Kidney capillary endothelial cell (primary cell): ENCODE results near the gene SLC36A3.

ENCODE experiments used
- DNase-seq: peaks from one replicate; pipeline ENCODE4 v3.0.0-alpha.2; 2018; ENCODE audit warnings: low spot score

Gene SLC36A3

DNA sequence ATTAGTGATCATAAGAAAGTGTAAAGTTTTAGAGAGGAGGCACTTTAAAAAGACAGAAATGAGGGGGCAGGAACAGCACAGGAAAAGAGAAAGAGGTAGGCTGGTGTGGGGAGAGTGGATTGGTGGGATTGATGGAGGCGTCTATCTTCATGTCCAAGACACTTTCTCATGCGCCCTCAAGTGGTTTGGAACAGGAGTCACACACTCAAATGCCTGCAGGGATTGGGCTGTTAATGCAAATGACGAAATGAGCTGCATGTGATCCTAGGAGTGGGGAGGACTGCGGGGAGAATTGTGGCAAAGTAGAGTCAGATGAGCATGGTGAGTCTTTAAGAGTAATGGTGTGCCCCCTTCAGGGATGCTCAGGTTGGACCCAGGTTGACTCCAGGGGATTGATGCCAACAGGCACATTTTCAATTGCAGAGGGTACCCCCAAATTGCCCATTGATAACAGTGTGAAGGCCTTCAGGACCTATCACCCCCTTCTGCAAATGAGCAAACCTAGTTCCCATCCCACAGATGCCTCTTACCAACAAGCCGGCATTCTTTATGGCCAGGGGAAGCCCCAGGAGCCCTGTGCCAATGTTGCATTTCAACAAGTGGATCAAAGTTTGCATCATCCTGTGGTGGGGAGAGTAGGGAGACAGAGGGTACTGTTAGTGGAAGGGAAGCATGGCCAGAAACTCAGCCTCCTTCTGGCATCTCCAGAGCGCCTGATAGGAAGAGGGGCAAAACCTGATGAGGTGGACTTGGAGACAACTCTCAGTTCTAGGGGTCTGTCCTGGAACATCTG, 5.3 kb downstream of the SLC36A3 start:
- peak; percentile 26 for DNase-seq

DNA sequence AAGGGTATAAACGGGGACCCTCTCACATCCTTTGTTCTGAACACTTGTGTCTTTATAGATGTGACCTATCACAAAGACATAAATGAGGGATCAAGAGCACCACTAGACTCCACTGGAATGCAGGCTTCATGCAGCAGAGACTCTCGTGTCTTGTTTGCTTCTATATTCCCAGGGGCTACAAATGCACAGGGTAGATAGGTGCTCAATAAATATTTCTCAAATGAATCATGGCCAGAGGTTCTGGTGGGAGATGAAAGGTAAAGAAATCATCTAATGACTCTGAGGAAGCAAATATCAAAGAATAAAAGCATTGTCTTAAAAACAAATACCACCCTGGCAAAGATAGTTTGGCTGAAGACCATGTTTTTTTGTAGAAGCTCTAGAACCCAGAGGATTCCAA, 6.6 kb downstream of the SLC36A3 start:
- no peak for DNase-seq

DNA sequence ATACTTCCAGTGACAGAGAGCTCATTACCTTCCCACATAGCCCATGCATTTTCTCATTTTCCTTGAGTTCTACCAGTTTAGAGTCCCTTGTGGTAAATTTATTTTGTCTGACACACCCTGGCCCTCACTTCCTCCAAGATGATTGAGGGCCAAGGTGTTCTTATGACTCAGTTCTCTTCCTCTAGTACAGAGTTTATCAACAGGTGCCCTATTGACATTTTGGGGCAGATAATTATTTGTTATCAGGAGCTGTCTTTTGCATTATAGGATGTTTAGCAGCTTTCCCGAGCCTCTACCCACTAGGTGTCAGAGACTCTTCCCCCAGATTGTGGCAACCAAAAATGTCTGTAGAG, 7.1 kb downstream of the SLC36A3 start:
- no peak for DNase-seq

DNA sequence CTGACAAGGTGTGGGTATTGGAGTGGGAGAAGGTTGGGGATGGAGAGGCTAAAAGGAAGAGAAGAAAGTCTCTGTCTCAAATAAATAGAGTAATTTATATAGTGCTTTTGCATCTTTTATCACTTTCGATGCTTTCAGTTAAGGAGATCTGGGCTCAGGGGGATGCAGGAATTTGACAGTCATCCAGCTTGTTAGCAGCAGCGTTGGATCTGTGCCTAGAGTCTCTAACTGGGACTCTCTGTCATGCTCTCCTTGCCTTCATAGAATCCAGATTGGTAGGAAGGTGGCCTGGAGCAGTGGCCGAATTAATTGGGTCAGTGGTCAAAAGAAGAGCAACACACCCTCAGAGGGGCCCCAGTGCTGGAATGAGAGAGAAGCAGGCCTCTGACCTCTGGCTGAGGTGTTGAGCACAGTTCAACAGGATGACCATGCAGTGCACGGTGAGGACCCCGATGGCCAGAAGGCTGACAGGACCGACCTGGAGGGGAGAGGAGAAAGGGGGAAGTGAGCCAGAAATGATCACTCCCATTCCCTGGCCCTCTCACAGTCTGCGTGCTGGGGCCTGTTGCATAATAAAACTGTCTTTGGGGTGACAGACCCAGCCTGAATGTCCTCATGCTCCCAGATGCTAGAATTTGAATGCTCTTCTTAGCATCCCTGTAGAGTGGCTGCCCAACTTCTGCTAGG, 7.6 kb downstream of the SLC36A3 start:
- no peak for DNase-seq

DNA sequence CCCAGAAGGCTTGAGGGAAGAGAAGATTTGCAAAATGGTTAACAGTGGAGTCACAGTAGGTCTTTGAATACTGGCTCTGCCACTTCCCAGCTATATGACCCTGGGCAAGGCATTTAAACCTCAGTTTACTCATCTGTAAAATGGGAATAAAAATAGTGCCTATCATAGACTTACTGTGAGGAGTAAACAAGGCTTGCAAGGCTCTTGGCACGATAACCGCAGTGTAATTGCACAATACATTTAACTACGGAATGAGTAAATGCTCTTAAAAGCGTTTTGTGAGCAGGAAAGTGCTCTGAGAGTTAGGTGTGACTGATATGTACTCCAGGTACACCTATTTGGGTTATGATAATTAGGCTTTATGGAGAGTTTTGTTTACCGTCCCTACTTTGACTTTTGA, 8.4 kb downstream of the SLC36A3 start:
- DNase-seq, result no peak

DNA sequence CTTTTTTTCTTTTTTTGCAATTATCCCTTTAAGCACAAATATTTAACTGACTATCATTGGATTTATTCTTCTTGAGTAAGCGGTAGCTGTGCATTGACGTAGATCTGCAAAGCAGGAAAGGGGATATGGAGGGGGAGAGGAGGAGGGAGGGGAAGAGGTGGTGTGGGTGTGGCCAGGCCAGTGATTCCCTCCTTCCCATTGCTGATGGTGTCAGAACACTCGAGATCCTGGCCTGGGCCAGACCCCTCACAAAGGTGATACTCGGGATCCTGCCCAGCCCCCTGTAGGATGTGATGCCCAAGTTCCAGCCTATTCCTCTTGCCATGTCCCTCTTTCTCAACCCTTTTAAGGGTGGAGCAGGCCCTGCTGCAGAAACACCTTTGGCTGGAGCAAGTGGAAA, 9.9 kb downstream of the SLC36A3 start:
- no peak for DNase-seq

DNA sequence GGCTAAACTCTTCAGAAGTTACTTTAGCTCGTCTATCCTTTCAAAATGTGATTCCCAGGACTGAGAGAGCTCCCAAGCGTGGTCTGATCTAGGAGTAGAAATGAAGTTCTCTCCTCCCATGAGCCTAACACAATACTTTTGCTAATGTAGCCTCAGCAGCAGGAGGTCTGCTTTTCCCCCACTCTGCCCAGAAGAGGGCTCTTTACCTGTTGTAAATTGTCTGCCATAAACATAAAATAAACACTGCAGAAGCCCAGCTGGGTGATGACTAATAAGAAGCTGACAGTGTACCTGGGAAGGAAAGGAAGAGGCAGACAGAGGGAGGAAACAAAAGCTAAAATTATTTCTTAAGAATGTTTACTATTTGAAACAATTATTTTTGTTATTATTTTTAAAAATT, 15.4 kb downstream of the SLC36A3 start:
- no peak for DNase-seq

DNA sequence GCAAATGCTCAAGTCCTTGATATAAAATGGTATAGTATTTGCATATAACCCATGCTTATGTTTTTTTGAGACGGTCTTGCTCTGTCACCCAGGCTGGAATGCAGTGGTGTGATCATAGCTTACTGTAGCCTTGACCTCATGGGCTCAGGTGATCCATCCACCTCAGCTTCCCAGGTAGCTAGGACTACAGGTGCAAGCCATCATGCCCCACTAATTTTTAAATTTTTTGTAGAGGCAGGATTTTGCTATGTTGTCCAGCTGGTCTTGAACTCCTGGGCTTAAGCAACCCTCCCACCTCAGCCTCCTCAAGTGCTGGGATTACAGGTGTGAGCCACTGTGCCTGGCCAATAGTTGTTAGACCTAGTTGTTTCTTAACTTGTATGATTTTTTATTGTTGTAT, 17.3 kb downstream of the SLC36A3 start:
- DNase-seq, result no peak

DNA sequence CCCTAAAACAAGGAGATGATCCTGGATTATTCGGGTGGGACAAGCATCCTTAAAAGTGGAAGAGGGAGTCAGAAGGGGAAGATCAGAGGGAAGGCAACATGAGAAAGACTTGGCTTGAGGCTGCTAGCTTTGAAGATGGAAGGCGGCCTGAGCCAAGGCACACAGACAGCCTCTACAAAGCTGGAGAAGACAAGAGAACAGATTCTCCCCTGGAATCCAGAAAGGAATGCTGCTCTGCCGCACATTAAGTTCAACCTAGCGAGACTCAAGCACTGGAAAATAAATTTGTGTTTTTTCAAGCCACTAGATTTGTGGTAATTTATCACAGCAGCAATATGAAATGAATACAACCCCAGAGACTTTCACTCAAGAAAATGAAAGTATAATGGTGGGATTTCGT, 17.9 kb downstream of the SLC36A3 start:
- no peak for DNase-seq

DNA sequence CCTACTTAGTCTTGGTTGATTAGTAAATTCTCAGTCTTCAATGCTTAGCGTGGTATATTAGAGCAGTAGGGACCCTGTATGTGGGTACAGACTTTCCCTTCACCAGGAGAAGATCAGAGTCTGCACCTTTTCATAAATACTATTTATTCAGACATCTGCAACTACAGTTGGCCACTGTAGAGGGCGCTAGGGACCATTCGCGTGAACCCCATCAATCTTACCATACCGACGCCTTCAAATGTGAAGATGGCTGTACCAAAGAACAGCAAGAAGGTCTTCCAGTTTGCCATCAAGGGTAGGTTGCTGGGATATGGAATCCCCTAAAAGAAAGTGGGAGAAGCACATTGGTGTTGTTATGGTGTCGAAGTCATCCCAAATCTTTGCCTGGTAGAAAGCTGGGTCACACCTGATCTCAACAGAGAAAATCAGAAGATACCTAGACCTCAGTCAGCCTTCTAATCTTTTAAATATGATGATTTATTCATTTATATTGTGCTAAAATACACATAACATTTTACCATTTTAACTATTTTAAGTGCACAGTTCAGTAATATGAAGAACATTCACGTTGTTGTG, 19.1 kb downstream of the SLC36A3 start:
- no peak for DNase-seq

DNA sequence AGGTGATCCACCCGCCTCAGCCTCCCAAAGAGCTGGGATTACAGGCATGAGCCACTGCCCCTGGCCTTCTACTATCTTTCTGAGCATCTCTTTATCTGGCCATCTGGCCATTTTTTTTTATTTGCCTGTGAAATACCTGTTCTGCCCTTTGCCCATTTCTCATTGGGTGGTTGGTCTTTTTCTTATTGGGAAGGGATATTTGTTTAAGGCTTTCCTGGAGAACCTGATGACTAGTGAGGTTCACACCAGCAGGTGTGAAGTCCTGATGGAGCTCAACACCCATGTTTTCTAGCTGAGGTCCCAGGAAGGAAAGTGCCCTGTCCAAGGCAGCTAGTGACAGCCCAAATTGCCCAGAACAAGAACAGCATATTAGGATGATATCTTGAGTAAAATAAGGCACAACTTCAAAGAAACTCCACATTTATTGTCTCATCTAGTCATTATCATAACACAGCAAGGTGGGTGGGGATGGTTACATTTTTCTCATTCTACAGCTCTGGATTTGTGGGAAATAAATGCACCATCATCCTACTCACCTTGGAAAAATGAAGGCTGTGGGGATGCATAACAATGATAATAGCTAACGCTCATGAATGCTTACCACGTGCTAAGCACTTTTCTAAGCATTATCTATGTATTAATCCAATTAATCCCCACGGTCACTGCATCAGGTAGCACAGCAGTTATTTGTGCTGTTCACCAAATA, 20.3 kb downstream of the SLC36A3 start:
- no peak for DNase-seq

DNA sequence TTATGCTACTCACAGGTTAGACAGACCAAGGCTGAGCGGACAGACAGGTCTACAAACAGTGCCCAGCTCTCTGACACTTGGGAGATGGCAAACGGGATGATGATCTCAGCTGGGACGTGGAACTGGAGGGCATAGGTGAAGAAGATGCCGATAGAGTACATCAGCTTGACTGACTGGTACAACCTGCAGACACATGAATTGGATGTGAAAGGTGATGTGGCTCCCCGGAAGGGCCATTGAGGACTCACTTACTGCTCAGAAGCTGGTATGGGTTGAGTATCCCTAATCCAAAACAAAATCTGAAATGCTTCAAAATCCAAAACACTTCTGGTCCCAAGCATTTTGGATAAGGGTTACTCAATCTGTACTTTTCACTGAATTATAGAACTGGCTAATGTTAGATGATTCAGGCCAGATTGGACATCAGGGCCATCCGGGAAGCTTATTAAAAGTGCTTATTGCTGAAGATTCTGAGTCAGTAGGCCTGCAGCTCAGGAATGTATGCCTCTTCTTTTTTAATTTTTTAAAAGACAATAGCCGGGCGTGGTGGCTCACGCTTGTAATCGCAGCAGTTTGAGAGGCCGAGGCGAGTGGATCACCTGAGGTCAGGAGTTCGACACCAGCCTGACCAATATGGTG, 22.4 kb downstream of the SLC36A3 start:
- no peak for DNase-seq

DNA sequence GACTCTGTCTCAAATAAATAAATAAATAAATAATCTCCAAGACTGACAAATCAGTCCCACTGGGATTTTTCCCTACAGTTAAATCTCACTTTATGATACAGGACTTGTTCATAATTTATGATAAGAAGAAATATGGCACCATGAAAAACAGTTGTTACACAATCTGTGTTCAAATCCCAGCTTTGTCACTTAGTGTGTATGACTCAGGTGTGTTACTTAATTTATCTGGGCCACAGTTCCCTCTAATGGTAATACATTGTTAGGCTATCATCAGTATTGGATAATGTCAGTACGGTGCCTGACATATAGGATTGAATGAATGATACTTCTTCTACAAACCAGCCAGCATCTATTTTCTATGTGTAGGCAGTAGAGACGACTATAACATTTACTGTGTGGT, 23.1 kb downstream of the SLC36A3 start:
- no peak for DNase-seq

DNA sequence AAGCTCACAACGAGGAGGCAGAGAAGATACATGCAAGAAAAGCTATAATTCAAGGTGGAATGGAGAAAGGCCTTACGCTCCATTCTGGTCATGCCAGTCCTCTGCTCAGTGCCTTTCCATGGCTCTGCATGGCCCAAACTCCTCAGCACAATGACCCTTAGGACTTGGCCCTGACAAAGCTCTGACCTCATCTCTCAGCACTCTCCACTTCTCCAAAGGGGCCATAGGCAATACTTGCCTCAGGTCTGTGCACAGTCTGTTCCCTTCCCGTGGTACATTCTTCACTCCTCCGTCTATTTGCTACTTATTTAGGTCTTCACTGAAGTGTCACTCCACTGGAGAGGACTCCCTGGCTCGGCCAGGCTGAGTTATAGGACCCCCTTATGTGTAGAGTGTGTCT, 24.7 kb downstream of the SLC36A3 start:
- no peak for DNase-seq

DNA sequence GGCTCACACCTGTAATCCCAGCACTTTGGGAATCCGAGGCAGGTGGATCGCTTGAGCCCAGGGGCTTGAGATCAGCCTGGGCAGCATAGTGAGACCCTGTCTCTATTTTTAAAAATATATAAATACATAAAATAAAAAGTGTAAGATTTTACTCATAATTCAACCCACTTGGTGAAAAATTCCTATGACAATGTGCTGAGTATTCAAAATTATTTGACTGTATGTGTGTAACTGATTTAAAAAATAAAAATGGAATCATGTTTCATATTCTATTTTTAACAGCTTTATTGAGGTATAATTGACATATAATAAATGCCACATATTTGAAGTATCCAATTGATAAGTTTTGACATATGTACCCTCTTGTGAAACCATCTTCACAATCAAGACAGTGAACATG, 27.8 kb downstream of the SLC36A3 start:
- DNase-seq, result no peak

DNA sequence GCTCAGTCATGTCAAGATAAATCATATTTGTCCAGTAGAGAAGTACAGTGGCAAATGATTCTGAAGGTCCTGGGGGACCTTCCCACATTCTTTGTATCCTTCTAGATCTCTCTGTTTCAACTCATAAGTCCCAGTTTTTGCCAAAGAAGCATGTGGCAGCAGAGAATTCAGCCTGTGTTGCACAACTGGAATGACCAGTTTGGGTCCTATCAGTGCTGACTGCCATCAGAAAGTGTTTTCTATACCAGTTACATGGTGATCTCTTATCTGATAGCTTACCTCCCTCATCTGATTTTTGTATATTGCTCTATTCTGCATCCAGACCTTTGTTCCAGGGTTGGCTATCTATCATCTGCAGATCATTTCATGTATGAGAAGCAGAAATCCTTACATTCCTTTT, 28.9 kb downstream of the SLC36A3 start:
- DNase-seq, result no peak

DNA sequence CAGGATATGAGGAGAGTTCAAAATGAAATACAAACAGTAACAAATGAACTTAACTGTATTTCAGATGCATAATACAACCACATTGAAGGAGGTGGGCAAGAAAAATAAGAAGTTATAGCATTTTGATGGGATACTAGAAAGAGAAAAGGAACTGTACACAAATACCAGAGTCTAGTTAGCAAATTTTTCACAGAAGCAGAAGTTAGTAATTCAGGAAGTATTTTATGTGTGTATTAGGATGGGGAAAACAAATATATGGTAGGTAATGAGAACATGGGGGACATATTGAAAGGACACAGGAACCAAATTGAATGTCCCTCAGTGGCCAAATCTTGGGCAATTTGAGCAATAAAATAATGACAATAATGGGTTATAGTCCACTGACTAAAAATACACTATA, 32.2 kb downstream of the SLC36A3 start:
- no peak for DNase-seq

DNA sequence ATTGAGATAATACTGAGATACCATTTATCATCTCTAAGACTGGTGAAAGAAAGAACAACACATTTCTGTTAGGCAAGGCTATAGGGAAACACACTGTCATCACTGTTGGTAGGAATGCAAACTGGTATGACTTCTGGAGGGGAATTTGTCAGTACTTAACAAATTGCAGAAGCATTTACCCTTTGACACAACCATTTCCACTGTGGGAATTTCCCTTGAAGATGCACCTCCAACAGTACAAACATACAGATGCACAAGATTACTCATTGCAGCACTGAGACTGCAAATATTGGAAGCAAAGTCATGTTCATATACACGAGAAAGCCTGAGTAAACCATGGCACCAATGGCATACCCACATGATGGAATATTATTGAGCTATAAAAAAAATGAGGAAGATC, 33.0 kb downstream of the SLC36A3 start:
- DNase-seq, result no peak

DNA sequence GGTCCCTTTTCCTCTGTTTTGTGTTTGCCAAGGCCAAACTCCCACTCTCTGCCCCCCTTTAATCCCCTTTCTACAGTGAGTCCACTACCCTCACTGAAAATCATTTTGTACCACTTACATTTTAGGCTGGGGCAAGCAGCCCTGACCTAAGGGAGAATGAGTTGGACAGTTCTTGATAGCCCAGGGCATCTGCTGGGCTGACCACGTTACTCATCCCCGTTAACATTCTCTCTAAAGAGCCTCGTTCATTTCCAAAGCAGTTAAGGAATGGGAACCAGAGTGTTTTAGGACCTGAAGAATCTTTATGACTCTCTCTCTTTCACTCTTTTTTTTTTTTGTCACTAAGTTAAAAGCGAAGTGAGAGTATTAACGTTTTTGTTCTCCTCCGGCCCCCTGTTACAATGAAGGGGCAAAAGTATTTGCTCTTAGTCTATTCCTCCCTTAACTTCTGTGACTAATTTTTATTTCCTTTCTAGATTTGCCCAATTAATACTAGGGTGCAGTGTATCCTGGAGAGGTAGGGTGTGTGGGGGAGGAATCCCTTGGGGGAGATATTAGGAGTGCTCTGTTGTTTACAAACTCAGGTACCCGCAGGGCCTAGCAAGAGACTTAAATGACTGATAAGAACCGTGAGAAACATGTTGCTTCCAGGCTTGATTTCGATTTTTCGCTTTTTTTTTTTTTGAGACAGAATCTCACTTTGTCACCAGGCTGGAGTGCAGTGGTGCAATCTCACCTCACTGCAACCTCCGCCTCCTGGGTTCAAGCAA, 35.9 kb downstream of the SLC36A3 start:
- no peak for DNase-seq

DNA sequence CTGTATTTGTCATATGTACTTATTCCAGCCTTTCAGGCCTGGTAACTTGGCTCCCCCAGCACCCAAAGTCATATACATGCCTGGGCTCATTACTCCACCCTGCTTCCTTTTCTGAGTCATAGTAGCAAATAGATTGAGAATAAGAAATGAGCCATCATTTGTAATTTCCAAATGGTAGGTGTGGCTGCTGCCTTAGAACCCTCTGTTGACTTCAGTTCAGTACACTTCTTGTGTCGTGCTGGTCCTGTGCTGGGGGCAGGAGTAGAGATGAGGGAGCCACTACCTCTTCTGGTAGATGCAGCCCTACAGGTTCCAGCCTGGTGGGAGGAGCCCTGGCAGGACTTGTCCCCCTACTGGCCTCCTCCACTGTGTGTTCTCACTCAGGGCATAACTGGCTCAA, 39.5 kb downstream of the SLC36A3 start:
- DNase-seq, result peak; percentile 72

DNA sequence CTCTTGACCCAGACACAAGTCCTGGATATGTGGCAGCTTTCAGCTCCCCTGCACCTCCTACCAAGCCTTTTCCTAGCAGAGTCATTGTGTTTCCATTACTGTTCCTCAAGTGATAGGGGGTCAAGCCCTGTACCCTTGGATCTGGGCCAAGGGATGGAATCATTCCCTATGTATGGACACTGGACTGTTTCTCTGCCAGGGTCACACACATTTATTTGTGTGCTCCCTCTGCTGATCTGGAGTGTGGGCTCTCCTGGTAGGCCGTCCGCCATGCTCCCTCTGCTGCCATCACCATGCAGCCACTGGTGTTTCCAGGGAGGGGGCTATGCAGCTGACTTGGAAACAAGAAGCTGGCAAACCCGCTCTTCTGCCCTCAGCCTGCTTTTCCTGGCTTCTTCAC, 41.0 kb downstream of the SLC36A3 start:
- DNase-seq, result no peak

DNA sequence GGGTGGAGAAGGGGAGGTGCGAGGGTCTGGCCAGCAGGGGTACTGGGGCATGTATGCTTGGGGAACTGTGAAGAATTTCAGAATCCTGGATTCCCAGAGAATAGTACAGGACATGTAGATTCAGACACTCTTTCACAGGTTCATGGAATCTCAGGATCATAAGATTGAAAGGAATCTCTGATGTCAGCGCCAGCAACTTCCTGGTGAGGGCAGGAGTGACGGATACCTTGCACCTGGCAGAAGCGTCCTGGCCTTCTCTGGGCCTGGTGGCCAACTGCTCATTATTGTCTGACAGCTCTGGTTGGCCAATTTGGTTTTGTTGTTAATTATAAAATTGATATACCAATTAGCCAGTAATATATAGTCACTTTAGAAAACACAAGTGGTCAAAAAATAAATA, 43.6 kb downstream of the SLC36A3 start:
- DNase-seq, result no peak
